ENCODE data around the gene PHLDA2. TPM values are rescaled to one million over a fixed set of nuclear protein-coding genes. Genes with fewer than 3 reads are reported as not detected.
"Not testable (repeated sequence)": the region's sequence is repeated elsewhere in the genome, so short reads cannot be mapped to it uniquely, and the experiment has no call there.

PHLDA2 gene
- total and polyA plus RNA-seq, 2 donors = 0.14 to 2.8 TPM

DNA sequence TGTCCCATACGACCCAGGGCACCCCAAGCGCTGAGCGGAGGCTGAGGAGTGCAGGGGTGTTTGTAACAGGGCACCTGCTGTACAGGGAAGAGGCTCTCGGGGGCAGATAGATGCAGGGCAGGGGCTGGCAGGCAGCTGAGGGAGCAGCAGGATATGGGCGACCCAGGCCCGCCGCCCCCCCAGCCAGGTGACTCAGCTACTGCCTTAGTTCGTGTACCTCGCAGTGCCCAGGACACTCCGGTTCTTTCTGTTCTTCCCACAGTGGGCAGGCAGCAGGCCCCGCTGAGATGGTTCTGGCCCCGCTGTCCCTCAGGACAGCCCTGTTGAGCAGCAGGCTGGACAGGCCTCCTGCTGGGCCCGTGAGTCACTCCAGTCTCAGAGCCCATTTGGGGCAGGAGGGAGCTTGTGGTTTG, 16.2 kb downstream of the PHLDA2 start:
- no peak overlapping the region for H3K27ac ChIP-seq (ENCODE audit: low read depth in 1 of 2, low read length in 1 of 2)
- H3K36me3 ChIP-seq (ENCODE audit: control insufficient read depth in 2 of 2, insufficient read depth in 2 of 2, low read length in 1 of 2) = no peaks in the 10 kb centered on the region
- H3K9me3 ChIP-seq (ENCODE audit: control insufficient read depth in 2 of 2, insufficient read depth in 1 of 2, low read length in 1 of 2) = no peaks in the 10 kb centered on the region
- H3K4me3 ChIP-seq (ENCODE audit: low read length in 2 of 2) = no peak overlapping the region
- no peak for DNase-seq (ENCODE audit: low read depth in 6 of 9, low spot score in 9 of 9)
- peaks cover 8 to 21% of the 10 kb centered on the region in 2 donors for H3K4me1 ChIP-seq (ENCODE audit: control insufficient read depth in 2 of 2, insufficient read depth in 2 of 2, low read length in 2 of 2)
- peaks cover 0 to 50% of the 10 kb centered on the region in 2 donors for H3K27me3 ChIP-seq (ENCODE audit: control insufficient read depth in 2 of 2, insufficient read depth in 1 of 2, low read length in 1 of 2)
- 73% methylated on average over 13 of the region's 13 CpGs for WGBS

DNA sequence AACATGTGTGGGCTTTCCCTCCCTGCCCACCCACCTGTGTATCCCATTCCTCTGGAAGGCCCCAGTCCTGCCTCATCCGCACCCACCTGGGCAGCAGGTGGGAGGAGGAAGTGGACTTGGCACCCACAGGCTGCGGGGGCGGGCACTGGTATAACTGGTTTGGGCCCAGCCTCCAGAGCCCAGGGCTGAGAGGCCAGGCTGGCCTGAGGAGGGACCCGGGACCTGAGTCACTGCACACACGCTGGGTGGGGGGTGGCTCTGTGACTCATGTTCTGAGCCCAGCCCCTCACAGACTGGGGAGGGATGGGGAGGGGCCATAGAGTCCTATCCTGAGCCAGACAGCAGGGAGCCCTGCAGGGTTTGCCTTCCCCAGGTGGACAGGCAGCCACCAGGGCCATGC, 16.7 kb downstream of the PHLDA2 start:
- H3K9me3 ChIP-seq (ENCODE audit: control insufficient read depth in 2 of 2, insufficient read depth in 1 of 2, low read length in 1 of 2) = peaks cover 0 to 1% of the 10 kb centered on the region in 2 donors
- H3K36me3 ChIP-seq (ENCODE audit: control insufficient read depth in 2 of 2, insufficient read depth in 2 of 2, low read length in 1 of 2) = no peaks in the 10 kb centered on the region
- no peak for DNase-seq (ENCODE audit: low read depth in 6 of 9, low spot score in 9 of 9)
- 91% methylated on average over 5 of the region's 5 CpGs for WGBS
- H3K27me3 ChIP-seq (ENCODE audit: control insufficient read depth in 2 of 2, insufficient read depth in 1 of 2, low read length in 1 of 2) = peaks cover 0 to 56% of the 10 kb centered on the region in 2 donors
- no peak overlapping the region for H3K4me3 ChIP-seq (ENCODE audit: low read length in 2 of 2)
- peaks cover 8 to 21% of the 10 kb centered on the region in 2 donors for H3K4me1 ChIP-seq (ENCODE audit: control insufficient read depth in 2 of 2, insufficient read depth in 2 of 2, low read length in 2 of 2)
- H3K27ac ChIP-seq (ENCODE audit: low read depth in 1 of 2, low read length in 1 of 2) = no peak overlapping the region

DNA sequence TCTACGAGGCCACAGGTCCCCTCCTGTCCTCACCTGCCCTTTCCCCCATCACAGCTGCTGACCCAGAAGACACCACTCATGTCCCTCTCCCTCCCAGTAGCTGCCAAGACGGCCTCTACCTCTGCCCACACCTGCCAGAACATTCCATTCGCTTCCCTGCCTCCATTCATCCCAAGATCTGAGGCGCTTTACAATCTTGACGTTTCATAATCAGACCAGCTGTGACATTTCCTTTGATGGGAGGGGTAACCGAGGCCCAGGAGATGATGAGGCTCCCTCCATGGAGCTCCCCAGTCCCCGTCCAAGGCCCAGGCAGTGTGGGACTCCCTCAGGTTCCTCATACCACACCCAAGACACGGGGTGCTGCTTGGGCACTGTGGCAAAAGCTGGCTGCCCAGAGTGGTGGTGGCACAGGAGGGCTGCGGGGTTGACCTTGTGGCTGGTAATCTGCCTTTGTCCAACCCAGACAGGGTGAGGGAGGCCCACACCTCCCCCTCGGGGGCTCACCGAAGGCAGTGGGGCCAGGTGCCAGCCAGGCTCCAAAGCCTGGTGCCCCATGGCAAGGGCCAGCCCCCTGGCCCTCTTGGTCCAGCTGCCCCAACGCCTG, 17.3 kb downstream of the PHLDA2 start:
- Histone ChIP-seq H3K9me3 (ENCODE audit: control insufficient read depth in 2 of 2, insufficient read depth in 1 of 2, low read length in 1 of 2) (peaks cover 0 to 7% of the 10 kb centered on the region in 2 donors), H3K36me3 (ENCODE audit: control insufficient read depth in 2 of 2, insufficient read depth in 2 of 2, low read length in 1 of 2) (no peaks in the 10 kb centered on the region), H3K4me3 (ENCODE audit: low read length in 2 of 2) (no peak overlapping the region), H3K4me1 (ENCODE audit: control insufficient read depth in 2 of 2, insufficient read depth in 2 of 2, low read length in 2 of 2) (peaks cover 8 to 21% of the 10 kb centered on the region in 2 donors), H3K27me3 (ENCODE audit: control insufficient read depth in 2 of 2, insufficient read depth in 1 of 2, low read length in 1 of 2) (peaks cover 0 to 61% of the 10 kb centered on the region in 2 donors), H3K27ac (ENCODE audit: low read depth in 1 of 2, low read length in 1 of 2) (no peak overlapping the region)
- WGBS = 94% methylated on average over 12 of the region's 12 CpGs
- no peak for DNase-seq (ENCODE audit: low read depth in 6 of 9, low spot score in 9 of 9)

DNA sequence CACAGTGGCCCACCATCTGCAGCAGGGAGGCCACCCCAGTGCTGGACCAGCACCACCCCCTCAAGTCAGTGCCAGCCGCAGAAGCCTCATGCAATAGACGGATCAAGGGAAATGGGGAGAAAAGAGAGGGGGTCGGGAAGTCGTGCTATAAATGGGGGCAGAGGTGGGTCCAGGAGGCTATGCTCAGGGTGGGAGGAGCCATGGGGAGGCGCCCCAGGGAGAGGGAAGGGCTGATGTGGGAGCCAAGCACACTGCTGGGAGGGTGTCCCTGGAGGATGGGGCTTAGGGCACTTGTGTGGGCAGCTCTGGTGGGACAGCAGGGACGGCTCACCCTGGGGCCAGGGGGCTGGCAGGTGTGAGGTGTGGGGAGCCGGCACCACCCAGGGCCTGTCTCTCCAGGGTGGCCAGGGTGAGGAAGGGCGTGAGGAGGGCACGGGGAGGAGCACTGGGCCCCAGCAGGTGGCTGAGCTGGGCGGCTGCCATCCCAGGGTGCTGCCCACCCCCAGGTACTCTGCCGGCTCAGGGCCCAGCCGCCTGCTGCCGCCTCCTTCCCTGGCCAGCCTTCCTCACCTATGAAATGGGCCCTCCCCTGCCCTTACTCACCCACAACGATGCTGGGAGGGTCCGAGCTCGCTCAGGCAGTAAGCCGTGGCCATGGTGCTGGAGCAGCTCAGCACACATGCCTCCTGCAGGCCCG, 18.0 kb downstream of the PHLDA2 start:
- 96% methylated on average over 18 of the region's 18 CpGs for WGBS
- no peak overlapping the region for H3K4me3 ChIP-seq (ENCODE audit: low read length in 2 of 2)
- H3K4me1 ChIP-seq (ENCODE audit: control insufficient read depth in 2 of 2, insufficient read depth in 2 of 2, low read length in 2 of 2) = peaks cover 8 to 21% of the 10 kb centered on the region in 2 donors
- no peak overlapping the region for H3K27ac ChIP-seq (ENCODE audit: low read depth in 1 of 2, low read length in 1 of 2)
- peaks cover 0 to 61% of the 10 kb centered on the region in 2 donors for H3K27me3 ChIP-seq (ENCODE audit: control insufficient read depth in 2 of 2, insufficient read depth in 1 of 2, low read length in 1 of 2)
- no peaks in the 10 kb centered on the region for H3K36me3 ChIP-seq (ENCODE audit: control insufficient read depth in 2 of 2, insufficient read depth in 2 of 2, low read length in 1 of 2)
- peaks cover 0 to 7% of the 10 kb centered on the region in 2 donors for H3K9me3 ChIP-seq (ENCODE audit: control insufficient read depth in 2 of 2, insufficient read depth in 1 of 2, low read length in 1 of 2)
- no peak for DNase-seq (ENCODE audit: low read depth in 6 of 9, low spot score in 9 of 9)

- Histone ChIP-seq H3K27ac (ENCODE audit: low read depth in 1 of 2, low read length in 1 of 2) (no peak overlapping the region), H3K4me3 (ENCODE audit: low read length in 2 of 2) (no peak overlapping the region), H3K4me1 (ENCODE audit: control insufficient read depth in 2 of 2, insufficient read depth in 2 of 2, low read length in 2 of 2) (peaks cover 8 to 21% of the 10 kb centered on the region in 2 donors)
Observed at GRCh38 chr11:2910401-2910955, 18.7 kb downstream of the PHLDA2 start.

GRCh38 chr11:2909133-2909902, 19.9 kb downstream of the PHLDA2 start:
- Histone ChIP-seq H3K36me3 (ENCODE audit: control insufficient read depth in 2 of 2, insufficient read depth in 2 of 2, low read length in 1 of 2) (no peaks in the 10 kb centered on the region), H3K9me3 (ENCODE audit: control insufficient read depth in 2 of 2, insufficient read depth in 1 of 2, low read length in 1 of 2) (peaks cover 0 to 11% of the 10 kb centered on the region in 2 donors), H3K27me3 (ENCODE audit: control insufficient read depth in 2 of 2, insufficient read depth in 1 of 2, low read length in 1 of 2) (peaks cover 0 to 58% of the 10 kb centered on the region in 2 donors), H3K4me3 (ENCODE audit: low read length in 2 of 2) (no peak overlapping the region), H3K27ac (ENCODE audit: low read depth in 1 of 2, low read length in 1 of 2) (no peak overlapping the region), H3K4me1 (ENCODE audit: control insufficient read depth in 2 of 2, insufficient read depth in 2 of 2, low read length in 2 of 2) (peaks cover 8 to 19% of the 10 kb centered on the region in 2 donors)
- no peak for DNase-seq (ENCODE audit: low read depth in 6 of 9, low spot score in 9 of 9)
- WGBS = 68% methylated on average over 78 of the region's 78 CpGs

More at GRCh38 chr11:2910401-2910955, 18.7 kb downstream of the PHLDA2 start:
- Histone ChIP-seq H3K27me3 (ENCODE audit: control insufficient read depth in 2 of 2, insufficient read depth in 1 of 2, low read length in 1 of 2) (peaks cover 0 to 61% of the 10 kb centered on the region in 2 donors), H3K36me3 (ENCODE audit: control insufficient read depth in 2 of 2, insufficient read depth in 2 of 2, low read length in 1 of 2) (no peaks in the 10 kb centered on the region), H3K9me3 (ENCODE audit: control insufficient read depth in 2 of 2, insufficient read depth in 1 of 2, low read length in 1 of 2) (peaks cover 0 to 7% of the 10 kb centered on the region in 2 donors)
- no peak for DNase-seq (ENCODE audit: low read depth in 6 of 9, low spot score in 9 of 9)
- 83% methylated on average over 13 of the region's 13 CpGs for WGBS

- WGBS = 97% methylated on average over 14 of the region's 14 CpGs
- Histone ChIP-seq H3K4me1 (ENCODE audit: control insufficient read depth in 2 of 2, insufficient read depth in 2 of 2, low read length in 2 of 2) (peaks cover 0 to 8% of the 10 kb centered on the region in 2 donors), H3K9me3 (ENCODE audit: control insufficient read depth in 2 of 2, insufficient read depth in 1 of 2, low read length in 1 of 2) (peaks cover 0 to 11% of the 10 kb centered on the region in 2 donors)
Observed at GRCh38 chr11:2908130-2908529, 21.1 kb downstream of the PHLDA2 start.

DNA sequence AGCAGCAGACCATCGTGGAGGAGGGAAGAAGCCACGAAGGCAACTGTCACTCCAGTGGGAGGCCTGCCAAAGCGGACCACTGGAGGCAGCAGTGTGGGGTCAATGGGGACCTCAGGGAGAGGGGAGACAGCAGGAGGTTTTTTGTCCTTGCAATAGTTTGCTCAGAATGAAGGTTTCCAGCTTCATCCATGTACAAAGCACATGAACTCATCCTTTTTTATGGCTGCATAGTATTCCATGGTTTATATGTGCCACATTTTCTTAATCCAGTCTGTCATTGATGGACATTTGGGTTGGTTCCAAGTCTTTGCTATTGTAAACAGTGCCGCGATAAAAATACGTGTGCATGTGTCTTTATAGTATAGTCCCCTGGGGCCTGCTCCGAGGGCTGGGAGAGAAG, 23.9 kb downstream of the PHLDA2 start:
- H3K27ac ChIP-seq (ENCODE audit: low read depth in 1 of 2, low read length in 1 of 2); DNase-seq (ENCODE audit: low read depth in 6 of 9, low spot score in 9 of 9); H3K4me3 ChIP-seq (ENCODE audit: low read length in 2 of 2); H3K36me3 ChIP-seq (ENCODE audit: control insufficient read depth in 2 of 2, insufficient read depth in 2 of 2, low read length in 1 of 2): not testable (repeated sequence)
- Histone ChIP-seq H3K27me3 (ENCODE audit: control insufficient read depth in 2 of 2, insufficient read depth in 1 of 2, low read length in 1 of 2) (peaks cover 0 to 37% of the 10 kb centered on the region in 2 donors), H3K9me3 (ENCODE audit: control insufficient read depth in 2 of 2, insufficient read depth in 1 of 2, low read length in 1 of 2) (peaks cover 0 to 11% of the 10 kb centered on the region in 2 donors), H3K4me1 (ENCODE audit: control insufficient read depth in 2 of 2, insufficient read depth in 2 of 2, low read length in 2 of 2) (peaks cover 6 to 16% of the 10 kb centered on the region in 2 donors)
- 90% methylated on average over 7 of the region's 7 CpGs for WGBS

More at GRCh38 chr11:2908130-2908529, 21.1 kb downstream of the PHLDA2 start:
- DNase-seq (ENCODE audit: low read depth in 6 of 9, low spot score in 9 of 9) = no peak
- peaks cover 0 to 50% of the 10 kb centered on the region in 2 donors for H3K27me3 ChIP-seq (ENCODE audit: control insufficient read depth in 2 of 2, insufficient read depth in 1 of 2, low read length in 1 of 2)
- H3K4me3 ChIP-seq (ENCODE audit: low read length in 2 of 2) = no peak overlapping the region
- H3K27ac ChIP-seq (ENCODE audit: low read depth in 1 of 2, low read length in 1 of 2) = no peak overlapping the region
- no peaks in the 10 kb centered on the region for H3K36me3 ChIP-seq (ENCODE audit: control insufficient read depth in 2 of 2, insufficient read depth in 2 of 2, low read length in 1 of 2)

Measured in thymus (tissue), 11 donors.